Ovary (tissue), 9 donors: ENCODE data around the gene PAX1. TPM values are rescaled to one million over a fixed set of nuclear protein-coding genes. Genes with fewer than 3 reads are reported as not detected.

Experiments
- DNase-seq, 5 donors: peaks; one replicate each; pipeline ENCODE4 v3.0.0-alpha.2; 2019 to 2020
- H3K27ac ChIP-seq, 2 donors: fragments of 200-600 bp; one replicate each; pipeline versions ENCODE4 v1.5.1 to v1.8.0; 2019 to 2022
- H3K27me3 ChIP-seq: fragments of 200-600 bp; one replicate; pipeline ENCODE4 v1.8.0; 2022
- H3K36me3 ChIP-seq: fragments of 200-600 bp; sonication (generic); one replicate; pipeline ENCODE4 v1.5.1; 2019
- H3K4me1 ChIP-seq: one replicate; pipeline ENCODE4 v1.8.1; 2013; ENCODE audit warnings: mild to moderate bottlenecking, moderate library complexity; ENCODE audit not compliant: insufficient read depth
- H3K4me3 ChIP-seq: fragments of 200-600 bp; sonication (generic); one replicate; pipeline ENCODE4 v1.5.1; 2017
- H3K9me3 ChIP-seq, 2 donors: fragments of 200-600 bp in 1 of 2; sonication (generic) in 1 of 2; one replicate each; pipeline versions ENCODE4 v1.5.1 to v1.8.1; 2013 to 2019; ENCODE audit warnings: mild to moderate bottlenecking in 1 of 2, moderate library complexity in 1 of 2
- CTCF ChIP-seq, 3 donors: fragments of 450-650 bp in 2 of 3; fragments of 200-600 bp in 1 of 3; IDR thresholded peaks; one replicate each; pipeline versions ENCODE4 v1.5.1 to v1.8.0; 2016 to 2022; ENCODE audit warnings: antibody characterized with exemption in 3 of 3, mild to moderate bottlenecking in 1 of 3
- EP300 ChIP-seq: sonication (generic); formaldehyde crosslinking; IDR thresholded peaks from one replicate; pipeline ENCODE4 v1.6.1; 2017; ENCODE audit warnings: antibody characterized with exemption
- POLR2A ChIP-seq: fragments of 450-650 bp; IDR thresholded peaks from one replicate; pipeline ENCODE4 v1.6.1; 2017; ENCODE audit warnings: antibody characterized with exemption, mild to moderate bottlenecking, moderate library complexity
- WGBS, 3 donors: extraction: QIAGEN DNeasy Blood & Tissue Kit in 1 of 3; methylation state at CpG; one replicate each; pipeline versions ENCODE4 v1.1.5 to v1.1.7; 2013 to 2017; 5-methylcytosine and 5-hydroxymethylcytosine counted together
- intact Hi-C, 4 donors: fragments of 100-400 bp; cut with DNase I; formaldehyde crosslinking; loops; one replicate each; pipeline versions ENCODE4 v1.11.0 to v1.15.1; 2022 to 2023
- polyA plus RNA-seq, 2 donors: library from polyadenylated mRNA; stranded (reverse); fragments of 200-250 nt in 1 of 2; fragments of 350-450 nt in 1 of 2; fragmentation: Illumina TruSeq in 1 of 2; extraction: RNeasy Lipid Tissue Mini Kit (QIAGEN cat#74804) in 1 of 2; gene quantifications; one replicate each; pipeline ENCODE4 v1.2.3, GENCODE V29; 2013 to 2014
- total RNA-seq, 7 donors: library from RNA; depleted of rRNA in 2 of 7; stranded (reverse); fragments of >200 nt in 2 of 7; fragmentation: NEBNext Ultra II Directional in 3 of 7; extraction: Animal tissue kit (Norgen Biotek cat#: 25700) in 3 of 7; gene quantifications; one replicate each; pipeline versions ENCODE4 v1.1.0 to v1.2.4, GENCODE V29; 2016 to 2023
- donor health status: DM: no; HTN: no; CAD: no; lungs with moderate emphysema.
- donor health status: DM: no; HTN: no; CAD: no.
- donor health status: Bipolar disorder and iron deficiency.
- donor health status: DM: yes; HTN: yes; CAD: no.
- donor health status: DM: no; HTN: no; CAD: no.
- donor health status: DM: yes; HTN: yes; CAD: no.

Gene PAX1
- total and polyA plus RNA-seq, 9 donors = not detected

- H3K27me3 ChIP-seq = no peaks in the 10 kb centered on the region
- H3K4me1 ChIP-seq = no peaks in the 10 kb centered on the region
- H3K36me3 ChIP-seq = no peaks in the 10 kb centered on the region
- 2 to 5% (median 4%) methylated on average over 10 of the region's 10 CpGs for WGBS, 3 donors
- intact Hi-C loops = no loop called here
- no peak for DNase-seq
- no peaks in the 10 kb centered on the region for H3K9me3 ChIP-seq
- H3K27ac ChIP-seq = no peak overlapping the region
- no peak for TF ChIP-seq POLR2A
- no peak for TF ChIP-seq EP300
- no peak for TF ChIP-seq CTCF (IDR thresholded peaks at IDR 0.05)
- no peak overlapping the region for H3K4me3 ChIP-seq
Observed at GRCh38 chr20:21715193-21715881, 9.9 kb downstream of the PAX1 start.

GRCh38 chr20:21719592-21720214 is 14.2 kb downstream of the PAX1 start:
- WGBS, 3 donors = 6 to 9% (median 7%) methylated on average over 4 of the region's 4 CpGs
- H3K4me3 ChIP-seq = no peak overlapping the region

GRCh38 chr20:21725892-21726291 is 20.4 kb downstream of the PAX1 start:
- Histone ChIP-seq H3K4me1 (no peaks in the 10 kb centered on the region), H3K36me3 (no peaks in the 10 kb centered on the region), H3K27ac (no peak overlapping the region), H3K9me3 (no peaks in the 10 kb centered on the region), H3K27me3 (no peaks in the 10 kb centered on the region), H3K4me3 (no peak overlapping the region)
- intact Hi-C loops = no loop called here
- WGBS, 3 donors = 45 to 55% (median 47%) methylated on average over 2 of the region's 2 CpGs
- no peak for TF ChIP-seq POLR2A
- no peak for TF ChIP-seq CTCF (IDR thresholded peaks at IDR 0.05)
- TF ChIP-seq EP300 = no peak
- DNase-seq = no peak

More at GRCh38 chr20:21719592-21720214, 14.2 kb downstream of the PAX1 start:
- intact Hi-C loops = no loop called here
- no peaks in the 10 kb centered on the region for H3K36me3 ChIP-seq
- no peaks in the 10 kb centered on the region for H3K27me3 ChIP-seq
- H3K27ac ChIP-seq = no peak overlapping the region
- DNase-seq = no peak
- H3K9me3 ChIP-seq = no peaks in the 10 kb centered on the region
- TF ChIP-seq CTCF (IDR thresholded peaks at IDR 0.05) (peak in 1 of 3 donors; percentile 19), POLR2A (no peak)
- H3K4me1 ChIP-seq = no peaks in the 10 kb centered on the region

- no peaks in the 10 kb centered on the region for H3K9me3 ChIP-seq
- DNase-seq = no peak
- intact Hi-C loops = no loop called here
- no peaks in the 10 kb centered on the region for H3K36me3 ChIP-seq
- H3K4me3 ChIP-seq = no peak overlapping the region
- WGBS, 3 donors = 91 to 93% (median 93%) methylated on average over 15 of the region's 15 CpGs
- H3K27ac ChIP-seq = no peak overlapping the region
- no peaks in the 10 kb centered on the region for H3K4me1 ChIP-seq
- H3K27me3 ChIP-seq = no peaks in the 10 kb centered on the region
- TF ChIP-seq CTCF (IDR thresholded peaks at IDR 0.05) (no peak), POLR2A (no peak), EP300 (no peak)
Observed at GRCh38 chr20:21729316-21729715, 23.9 kb downstream of the PAX1 start.
